Stimulated activated CD4-positive, alpha-beta T cell treated with anti-CD3 and anti-CD28 coated beads, Interleukin-4, amount 100 ng/mL, for 4 hours (primary cell): ENCODE results near the gene TMEM273.

Experiments used
- DNase-seq, 2 experiments: peaks; one replicate each; pipeline ENCODE4 v3.0.0-alpha.2; 2020

The TMEM273 gene

GRCh38 chr10:49174926-49175500 lies 13.2 kb downstream of the TMEM273 start:
- DNase-seq = no peak

- DNase-seq = no peak
These were observed 13.8 kb downstream of the TMEM273 start for GRCh38 chr10:49174261-49174925.

GRCh38 chr10:49173853-49174252 lies 14.3 kb downstream of the TMEM273 start:
- DNase-seq = no peak

GRCh38 chr10:49173201-49173772 lies 14.9 kb downstream of the TMEM273 start:
- DNase-seq = no peak

GRCh38 chr10:49172777-49173132 lies 15.4 kb downstream of the TMEM273 start:
- DNase-seq = no peak

- no peak for DNase-seq
These were observed 16.0 kb downstream of the TMEM273 start for GRCh38 chr10:49172061-49172776.

GRCh38 chr10:49171326-49172060 lies 16.7 kb downstream of the TMEM273 start:
- DNase-seq = no peak

- no peak for DNase-seq
These were observed 17.4 kb downstream of the TMEM273 start for GRCh38 chr10:49170632-49171325.

- DNase-seq = no peak
These were observed 18.4 kb downstream of the TMEM273 start for GRCh38 chr10:49169776-49170175.

GRCh38 chr10:49168831-49169500 lies 19.2 kb downstream of the TMEM273 start:
- DNase-seq = no peak

- DNase-seq = no peak
These were observed 20.0 kb downstream of the TMEM273 start for GRCh38 chr10:49168171-49168540.

- no peak for DNase-seq
These were observed 20.6 kb downstream of the TMEM273 start for GRCh38 chr10:49167425-49168170.

- no peak for DNase-seq
These were observed 21.4 kb downstream of the TMEM273 start for GRCh38 chr10:49166484-49167400.

GRCh38 chr10:49165821-49166483 lies 22.2 kb downstream of the TMEM273 start:
- no peak for DNase-seq

GRCh38 chr10:49165259-49165658 lies 22.9 kb downstream of the TMEM273 start:
- no peak for DNase-seq

GRCh38 chr10:49164559-49165188 lies 23.5 kb downstream of the TMEM273 start:
- DNase-seq = no peak

- no peak for DNase-seq
These were observed 24.4 kb downstream of the TMEM273 start for GRCh38 chr10:49163741-49164140.

GRCh38 chr10:49162761-49163310 lies 25.4 kb downstream of the TMEM273 start:
- DNase-seq = no peak

- no peak for DNase-seq
These were observed 26.1 kb downstream of the TMEM273 start for GRCh38 chr10:49162063-49162462.
